Measurements from ENCODE around the gene MYH16. TPM values are rescaled to one million over a fixed set of nuclear protein-coding genes. Genes with fewer than 3 reads are reported as not detected.
"Not testable (repeated sequence)": the region's sequence is repeated elsewhere in the genome, so short reads cannot be mapped to it uniquely, and the experiment has no call there.

The MYH16 gene
- polyA plus RNA-seq, 4 donors, result 0.03 to 0.50 TPM; not detected in 2

DNA sequence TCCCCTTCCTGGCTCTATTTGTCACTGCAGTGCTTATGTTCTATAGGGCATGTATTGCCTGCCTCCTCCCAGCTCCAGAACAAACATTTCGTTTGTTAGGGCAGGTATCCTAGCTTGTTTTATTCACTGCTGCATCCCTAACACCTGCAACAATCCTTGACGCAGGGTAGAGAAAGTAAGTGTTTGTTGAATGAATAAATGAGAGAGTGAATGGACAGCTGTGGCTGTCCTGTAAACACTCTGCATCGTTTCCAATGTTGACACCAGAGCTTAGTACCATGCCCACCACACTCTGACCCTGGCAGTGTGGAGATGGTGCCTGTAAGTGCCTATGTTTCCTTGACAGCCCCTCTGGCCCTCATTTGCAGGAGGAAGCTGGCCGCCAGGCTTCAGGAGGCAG is 21.0 kb downstream of the MYH16 start:
- DNase-seq (ENCODE audit: low read depth in 4 of 4, low spot score in 3 of 4), result no peak

- no peak for DNase-seq (ENCODE audit: low read depth in 4 of 4, low spot score in 3 of 4)
Observed at GRCh38 chr7:99296471-99296870, 23.8 kb downstream of the MYH16 start.

GRCh38 chr7:99301496-99301895 is 28.9 kb downstream of the MYH16 start:
- DNase-seq (ENCODE audit: low read depth in 4 of 4, low spot score in 3 of 4), result no peak

DNA sequence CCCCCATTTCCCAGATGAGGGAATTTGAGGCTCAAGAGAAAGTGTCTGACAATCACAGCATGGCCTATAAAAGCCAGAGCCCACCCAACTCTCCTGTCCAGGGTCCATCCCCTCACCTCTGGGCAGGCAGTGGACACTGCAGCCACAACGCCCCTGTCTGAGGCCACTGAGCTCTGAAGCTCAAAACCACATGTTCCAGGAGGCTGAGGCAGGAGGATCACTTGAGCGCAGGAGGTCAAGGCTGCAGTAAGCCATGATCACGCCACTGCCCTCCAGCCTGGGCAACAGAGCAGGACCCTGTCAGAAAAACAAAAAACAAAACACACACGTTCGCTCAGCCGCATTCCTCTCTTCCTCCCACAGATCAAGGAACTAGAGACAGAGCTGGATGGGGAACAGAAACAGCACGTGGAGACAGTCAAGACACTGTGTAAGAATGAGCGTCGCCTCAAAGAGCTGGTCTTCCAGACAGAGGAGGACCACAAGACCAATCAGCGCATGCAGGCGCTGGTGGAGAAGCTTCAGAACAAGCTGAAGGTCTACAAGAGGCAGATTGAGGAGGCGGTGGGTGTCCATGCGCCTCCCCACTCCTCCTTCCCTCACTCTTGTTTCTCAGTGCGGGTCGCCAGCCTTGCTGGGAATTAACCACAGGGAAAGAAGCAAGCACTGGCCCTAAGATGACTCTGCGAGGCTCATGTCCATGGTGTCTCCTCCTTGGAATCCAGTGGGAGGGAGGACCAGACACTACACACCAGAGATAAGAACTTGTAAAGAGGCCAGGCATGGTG is 33.0 kb downstream of the MYH16 start:
- DNase-seq (ENCODE audit: low read depth in 4 of 4, low spot score in 3 of 4), result no peak

DNA sequence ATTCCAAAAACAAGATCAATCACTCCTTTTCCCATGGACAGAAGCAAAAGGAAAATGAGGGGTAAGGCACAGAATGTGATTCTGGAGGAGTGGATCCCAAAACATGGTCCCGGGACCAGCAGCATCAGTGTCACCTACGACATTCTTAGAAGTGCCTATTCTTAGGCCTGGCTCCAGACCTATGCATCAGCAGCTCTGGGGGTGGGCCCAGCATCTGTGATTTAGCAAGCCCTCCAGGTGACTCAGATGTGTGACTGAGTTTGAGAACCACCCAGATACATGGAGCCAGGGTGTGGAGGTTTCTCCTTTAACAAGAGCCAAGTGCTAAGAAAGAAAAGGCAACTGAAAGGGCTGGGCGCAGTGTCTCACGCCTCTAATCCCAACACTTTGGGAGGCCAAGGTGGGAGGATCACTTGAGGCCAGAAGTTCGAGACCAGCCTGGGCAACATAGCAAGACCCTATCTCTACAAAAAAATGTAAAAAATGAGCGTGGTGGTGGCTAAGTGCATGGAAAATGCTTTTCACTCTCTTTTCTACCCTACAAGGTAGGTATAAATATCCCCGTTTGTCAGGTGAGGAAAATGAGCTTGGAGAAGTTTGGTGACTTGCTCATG is 35.9 kb downstream of the MYH16 start:
- DNase-seq (ENCODE audit: low read depth in 4 of 4, low spot score in 3 of 4), result no peak

- no peak for DNase-seq (ENCODE audit: low read depth in 4 of 4, low spot score in 3 of 4)
Observed at GRCh38 chr7:99309111-99309510, 36.5 kb downstream of the MYH16 start.

GRCh38 chr7:99310004-99310403 is 37.4 kb downstream of the MYH16 start:
- no peak for DNase-seq (ENCODE audit: low read depth in 4 of 4, low spot score in 3 of 4)

GRCh38 chr7:99311702-99312101 is 39.1 kb downstream of the MYH16 start:
- no peak for DNase-seq (ENCODE audit: low read depth in 4 of 4, low spot score in 3 of 4)

DNA sequence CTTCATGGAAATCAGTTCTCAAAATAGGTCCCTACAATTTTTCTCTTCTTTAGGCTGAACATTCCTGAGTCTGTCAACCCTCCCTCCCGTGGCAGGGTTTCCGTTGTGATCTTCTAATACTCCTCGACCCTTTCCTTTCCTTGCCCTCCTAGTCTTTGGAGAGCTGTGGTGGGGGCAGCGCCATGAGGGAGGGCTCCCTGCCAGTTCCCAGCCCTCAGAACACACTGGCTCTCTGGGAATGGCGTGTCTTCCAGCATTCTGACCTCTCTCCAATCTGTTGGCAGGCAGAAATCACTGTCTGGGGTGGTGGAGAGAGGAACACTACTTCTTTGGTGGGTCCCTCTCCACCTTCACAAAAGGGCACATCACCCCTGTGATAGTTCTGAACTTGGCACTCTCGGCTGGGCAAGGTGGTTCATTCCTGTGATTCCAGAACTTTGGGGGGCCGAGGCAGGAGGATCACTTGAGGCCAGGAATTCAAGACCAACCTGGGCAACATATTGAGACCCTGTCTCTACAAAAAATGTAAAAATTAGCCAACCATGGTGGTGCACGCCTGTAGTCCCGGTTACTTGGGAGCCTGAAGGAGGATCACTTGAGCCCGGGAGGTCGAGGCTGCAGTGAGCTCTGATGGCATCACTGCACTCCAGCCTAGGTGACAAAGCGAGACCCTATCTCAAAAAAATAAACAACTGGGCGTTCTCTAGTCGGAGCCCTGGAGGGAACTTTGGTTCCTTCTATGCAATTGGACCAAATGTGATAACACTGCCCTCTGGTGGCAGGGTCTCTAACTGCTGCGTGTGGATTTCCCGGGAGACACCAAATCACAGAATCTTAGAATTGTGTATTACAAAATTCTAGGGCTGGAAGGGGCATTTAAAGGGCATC is 39.9 kb downstream of the MYH16 start:
- peak in 1 of 4 donors; percentile 29 for DNase-seq (ENCODE audit: low read depth in 4 of 4, low spot score in 3 of 4)

GRCh38 chr7:99313204-99313573 is 40.5 kb downstream of the MYH16 start:
- DNase-seq (ENCODE audit: low read depth in 4 of 4, low spot score in 3 of 4), result no peak

- DNase-seq (ENCODE audit: low read depth in 4 of 4, low spot score in 3 of 4), result no peak
Observed at GRCh38 chr7:99314504-99314903, 41.9 kb downstream of the MYH16 start.

DNA sequence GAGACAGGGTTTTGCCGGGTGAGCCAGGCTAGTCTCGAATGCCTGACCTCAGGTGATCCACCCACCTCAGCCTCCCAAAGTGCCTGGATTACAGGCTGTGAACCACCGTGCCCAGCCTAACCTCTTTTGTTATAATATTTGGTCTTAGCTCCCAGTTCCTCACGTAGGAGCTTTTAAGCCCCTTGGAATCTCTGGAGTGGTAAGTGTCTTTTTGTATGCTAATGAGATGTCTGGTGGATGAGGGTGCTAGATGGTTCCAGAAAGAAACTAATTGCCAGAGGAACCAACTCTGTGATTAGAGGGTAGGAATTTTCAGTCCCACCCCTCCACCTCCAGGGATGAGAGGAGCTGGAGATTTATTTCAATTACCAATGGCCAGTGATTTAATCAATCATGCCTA is 47.7 kb downstream of the MYH16 start:
- DNase-seq (ENCODE audit: low read depth in 4 of 4, low spot score in 3 of 4), result no peak

- DNase-seq (ENCODE audit: low read depth in 4 of 4, low spot score in 3 of 4), result not testable (repeated sequence)
Observed at GRCh38 chr7:99322659-99323058, 50.0 kb downstream of the MYH16 start.

GRCh38 chr7:99324559-99324958 is 51.9 kb downstream of the MYH16 start:
- no peak for DNase-seq (ENCODE audit: low read depth in 4 of 4, low spot score in 3 of 4)

- DNase-seq (ENCODE audit: low read depth in 4 of 4, low spot score in 3 of 4), result no peak
Observed at GRCh38 chr7:99325001-99325493, 52.4 kb downstream of the MYH16 start.

DNA sequence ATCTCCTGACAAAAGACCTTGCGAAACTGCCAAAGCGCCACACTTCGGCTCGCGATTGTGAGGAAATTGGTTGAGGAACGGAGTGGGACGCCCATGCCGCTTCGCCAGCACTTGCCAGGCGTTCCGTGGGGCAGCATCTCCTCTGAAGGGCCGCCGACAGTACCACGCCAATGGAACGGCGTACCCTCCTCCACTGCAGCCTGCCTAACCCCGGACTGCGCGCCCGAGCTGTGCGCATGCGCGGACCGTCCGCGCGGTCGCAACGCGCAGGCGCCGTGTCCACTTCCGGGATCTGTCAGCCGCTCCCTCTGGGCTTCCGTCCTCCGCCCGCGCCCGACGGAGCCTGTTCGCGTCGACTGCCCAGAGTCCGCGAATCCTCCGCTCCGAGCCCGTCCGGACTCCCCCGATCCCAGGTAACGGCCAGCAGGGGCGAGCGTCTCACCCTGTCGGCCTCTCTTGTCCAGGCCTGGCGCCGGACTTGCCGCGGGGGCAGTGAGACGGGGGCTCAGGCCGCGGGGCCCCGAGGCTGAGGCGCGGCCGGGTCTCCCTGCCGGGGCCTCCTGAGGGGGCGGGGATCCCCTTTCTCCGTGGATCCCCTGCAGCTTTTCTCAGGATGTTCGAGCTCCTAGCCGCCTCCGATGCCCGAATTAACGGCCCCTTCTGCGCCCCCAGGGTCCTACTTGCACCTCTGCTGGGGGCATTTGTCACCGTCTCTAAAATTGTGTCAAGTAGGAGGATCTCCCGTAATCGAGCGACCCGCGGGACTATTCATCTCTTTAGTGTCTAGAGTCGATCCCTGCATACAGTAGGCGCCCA is 53.2 kb downstream of the MYH16 start, which contains the start of gene ARPC1A:
TSS of gene ARPC1A (plus strand) at position 307 of the 816 bp plus-strand sequence. CDS start 7,456 bp downstream, outside the sequence.
- peak; percentile 84 to 89 (median 88) for DNase-seq (ENCODE audit: low read depth in 4 of 4, low spot score in 3 of 4)

DNA sequence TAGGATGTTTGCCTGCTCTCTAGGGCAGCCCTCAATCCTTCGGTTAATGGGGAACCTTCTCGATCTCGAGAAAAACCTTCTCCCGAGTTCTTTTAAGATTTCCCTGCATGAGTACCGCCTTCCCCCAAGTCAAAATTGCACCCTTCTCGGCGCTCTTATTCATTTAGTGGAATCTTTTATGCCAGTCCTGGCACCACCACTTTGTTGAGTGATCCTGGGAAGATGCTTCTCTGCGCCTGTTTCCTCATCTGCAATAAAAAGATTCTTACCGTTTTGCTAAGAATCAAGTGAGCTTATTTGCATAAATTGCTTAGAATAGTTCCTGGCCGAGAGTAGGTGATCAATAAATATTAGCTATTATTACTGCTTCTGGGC is 53.8 kb downstream of the MYH16 start:
- no peak for DNase-seq (ENCODE audit: low read depth in 4 of 4, low spot score in 3 of 4)

DNA sequence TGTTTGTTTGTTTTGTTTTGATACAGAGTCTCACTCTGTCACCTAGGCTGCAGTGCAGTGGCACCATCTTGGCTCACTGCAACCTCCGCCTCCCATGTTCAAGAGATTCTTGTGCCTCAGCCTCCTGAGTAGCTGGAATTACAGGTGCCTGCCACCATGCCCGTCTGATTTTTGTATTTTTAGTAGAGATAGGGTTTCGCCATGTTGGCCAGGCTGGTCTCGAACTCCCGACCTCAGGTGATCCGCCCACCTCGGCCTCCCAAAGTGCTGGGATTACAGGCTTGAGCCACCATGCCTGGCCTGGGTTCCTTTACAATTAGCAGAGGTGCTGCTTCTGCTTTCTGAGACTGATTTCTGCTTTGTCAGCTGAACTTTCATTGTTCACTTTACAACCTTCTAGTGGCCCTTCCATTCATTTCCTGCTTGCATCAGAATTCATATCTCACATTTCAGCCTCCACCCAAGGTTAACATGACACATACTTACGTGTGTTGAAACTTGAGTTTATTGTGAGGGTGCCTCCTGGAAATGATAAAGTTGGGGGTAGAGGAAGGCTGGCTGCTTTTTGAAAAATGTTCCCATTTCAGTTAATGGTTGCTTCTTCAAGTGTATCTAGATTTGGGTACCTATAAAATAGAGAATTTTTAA is 57.8 kb downstream of the MYH16 start:
- DNase-seq (ENCODE audit: low read depth in 4 of 4, low spot score in 3 of 4), result not testable (repeated sequence)

DNA sequence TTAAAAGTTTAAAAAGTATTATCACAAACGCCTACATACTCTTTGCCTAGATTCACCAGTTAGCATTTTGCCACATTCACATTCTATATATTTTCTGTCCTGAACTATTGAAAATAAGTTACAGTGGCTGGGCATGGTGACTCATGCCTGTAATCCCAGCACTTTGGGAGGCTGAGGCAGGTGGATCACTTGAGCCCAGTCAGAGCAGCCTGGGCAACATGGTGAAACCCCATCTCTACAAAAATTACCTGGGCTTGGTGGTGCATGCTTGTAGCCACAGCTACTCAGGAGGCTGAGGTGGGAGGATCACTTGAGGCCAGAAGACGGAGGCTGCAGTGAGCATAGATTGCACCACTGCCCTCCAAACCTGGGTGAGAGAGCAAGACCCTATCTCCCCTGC is 58.4 kb downstream of the MYH16 start:
- no peak for DNase-seq (ENCODE audit: low read depth in 4 of 4, low spot score in 3 of 4)

DNA sequence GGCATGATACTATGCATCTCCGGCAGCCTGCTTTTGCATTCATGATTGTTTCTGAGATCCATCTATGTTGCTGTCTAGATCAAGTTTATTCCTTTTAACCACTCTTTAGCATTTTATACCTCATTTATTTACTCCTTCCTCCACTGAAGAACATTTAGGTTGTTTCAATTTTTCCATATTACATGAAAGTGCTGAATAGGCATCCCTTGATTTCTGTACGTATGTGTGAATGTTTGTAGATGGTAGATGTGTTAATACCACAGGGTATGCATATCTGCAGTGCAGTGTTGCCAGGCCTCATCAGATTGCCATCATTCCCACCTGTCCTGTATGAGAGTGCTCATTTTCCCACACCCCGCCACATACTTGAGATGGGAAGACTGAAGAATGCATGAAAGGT is 67.0 kb downstream of the MYH16 start:
- DNase-seq (ENCODE audit: low read depth in 4 of 4, low spot score in 3 of 4), result no peak

Measured in left renal pelvis (tissue), 4 donors.